Sigmoid colon (tissue), 4 donors: Measurements from ENCODE around the gene SSB.

Experiments
- EP300 ChIP-seq, 4 donors: sonication (generic); formaldehyde crosslinking; IDR thresholded peaks; one replicate each; pipeline ENCODE4 v1.6.1; 2017; ENCODE audit warnings: antibody characterized with exemption in 4 of 4
- POLR2AphosphoS5 ChIP-seq, 4 donors: sonication (generic); formaldehyde crosslinking; IDR thresholded peaks; one replicate each; pipeline ENCODE4 v1.6.1; 2017; ENCODE audit warnings: antibody characterized with exemption in 4 of 4

DNA sequence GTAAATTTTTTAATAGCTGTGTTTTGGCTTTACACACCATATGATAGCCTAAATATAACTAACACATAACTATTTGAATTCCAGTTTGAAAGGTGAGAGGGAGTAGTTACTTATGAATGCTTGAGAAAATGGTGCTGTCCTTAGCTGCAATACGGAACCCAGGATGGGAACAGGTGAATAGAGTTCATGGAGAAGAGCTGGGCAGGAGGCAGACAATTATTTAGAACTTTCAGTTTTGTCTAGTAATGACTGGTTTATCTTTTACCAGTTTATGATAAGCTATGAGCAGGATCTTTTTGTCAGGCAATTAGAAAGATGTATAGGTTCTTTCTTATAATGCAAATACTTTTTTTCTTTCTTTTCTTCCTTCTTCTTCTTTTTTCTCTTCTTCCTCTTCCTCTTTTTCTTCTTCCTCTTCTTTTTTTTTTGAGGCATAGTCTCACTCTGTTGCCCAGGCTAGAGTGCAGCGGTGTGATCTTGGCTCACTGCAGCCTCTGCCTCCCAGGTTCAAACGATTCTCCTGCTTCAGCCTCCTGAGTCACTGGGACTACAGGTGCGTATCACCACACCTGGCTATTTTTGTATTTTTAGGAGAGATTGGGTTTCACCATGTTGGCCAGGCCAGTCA lies 54.5 kb downstream of the SSB start:
- TF ChIP-seq POLR2AphosphoS5 (IDR thresholded peaks at IDR 0.05): no peak
- TF ChIP-seq EP300 (IDR thresholded peaks at IDR 0.05): no peak
